HepG2 (cell line): ENCODE data around the gene PALM.

Source experiments
- ARID2 ChIP-seq: sonication (generic); formaldehyde crosslinking; IDR thresholded peaks from 2 replicates; pipeline ENCODE4 v1.8.1; 2022; ENCODE audit warnings: mild to moderate bottlenecking, missing genetic modification reagents, borderline replicate concordance
- BRCA1 ChIP-seq: sonication (generic); formaldehyde crosslinking; IDR thresholded peaks from 2 replicates; pipeline ENCODE4 v1.4.0; 2020; ENCODE audit warnings: missing genetic modification reagents
- DNMT1 ChIP-seq: sonication (generic); formaldehyde crosslinking; IDR thresholded peaks from 2 replicates; pipeline ENCODE4 v1.5.1; 2020; ENCODE audit warnings: mild to moderate bottlenecking, missing genetic modification reagents
- IKZF1 ChIP-seq: fragments of 450-650 bp; IDR thresholded peaks from 2 replicates; pipeline ENCODE4 v1.7.1; 2016
- KDM2A ChIP-seq: sonication (generic); formaldehyde crosslinking; IDR thresholded peaks from 2 replicates; pipeline ENCODE4 v1.4.0; 2020; ENCODE audit warnings: low read depth, missing genetic modification reagents, borderline replicate concordance
- NFYB ChIP-seq: sonication (generic); formaldehyde crosslinking; IDR thresholded peaks from 2 replicates; pipeline ENCODE4 v1.4.0; 2020; ENCODE audit warnings: missing genetic modification reagents
- RNF2 ChIP-seq: fragments of 450-650 bp; conservative IDR thresholded peaks from 2 replicates; pipeline ENCODE4 v1.6.1; 2016; ENCODE audit warnings: low read depth
- TP53 ChIP-seq: sonication (generic); formaldehyde crosslinking; conservative IDR thresholded peaks from 2 replicates; pipeline ENCODE4 v1.4.0; 2020; ENCODE audit warnings: missing genetic modification reagents
- ZNF3 ChIP-seq: IDR thresholded peaks from 2 replicates; pipeline ENCODE4 v1.7.0; 2017; ENCODE audit warnings: inconsistent platforms
- TF ChIP-seq, protein P1 (sequence below): sonication (generic); formaldehyde crosslinking; IDR thresholded peaks from 2 replicates; pipeline ENCODE4 v1.5.0; 2020; ENCODE audit warnings: mild to moderate bottlenecking, missing genetic modification reagents, moderate library complexity
- TF ChIP-seq, protein P2 (sequence below): sonication (generic); formaldehyde crosslinking; IDR thresholded peaks from 2 replicates; pipeline ENCODE4 v1.4.0; 2020; ENCODE audit warnings: missing genetic modification reagents, borderline replicate concordance

DNA sequence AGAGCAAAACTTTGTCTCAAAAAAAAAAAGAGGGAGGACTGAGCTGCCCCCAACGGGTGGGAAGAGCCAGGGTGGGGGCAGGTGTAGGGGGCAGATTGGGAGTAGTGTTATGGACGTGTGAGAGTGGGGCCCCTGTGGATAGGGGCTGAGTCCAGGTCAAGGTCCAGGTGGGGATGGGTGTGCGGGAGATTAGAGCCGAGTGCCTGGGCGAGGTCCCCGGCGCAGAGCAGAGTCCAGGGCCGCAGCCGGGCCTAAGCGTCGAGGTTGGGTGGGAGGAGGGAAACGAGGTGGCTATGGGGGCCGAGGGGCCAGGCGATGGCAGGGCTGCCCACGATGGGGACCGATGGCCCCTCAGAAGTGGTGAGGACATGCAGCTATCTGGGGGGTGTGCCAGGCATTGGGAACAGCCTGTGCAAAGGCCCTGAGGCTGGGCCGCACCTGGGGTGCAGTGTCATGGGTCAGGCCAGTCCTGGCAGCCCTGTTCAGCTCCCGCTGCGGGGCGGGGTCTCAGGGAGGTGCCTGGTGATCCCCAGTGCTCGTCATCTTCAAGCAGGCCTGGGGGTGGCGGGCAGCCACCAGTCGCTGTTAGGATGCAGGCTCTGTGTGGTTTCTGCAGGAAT, 29.9 kb downstream of the PALM start:
- TF ChIP-seq RNF2 (0 out of 2 replicates have a peak, but pooled peaks have one; percentile 56), DNMT1 (no peak), ZNF3 (no peak), ARID2 (CRISPR knock-in tag) (peak; percentile 63; the same call in 1 of the 2 replicates), IKZF1 (no peak), BRCA1 (CRISPR knock-in tag) (no peak), KDM2A (peak; percentile 79; the same call in 1 of the 2 replicates), NFYB (no peak), TP53 (CRISPR knock-in tag) (no peak)
- TF ChIP-seq, protein P1, sequence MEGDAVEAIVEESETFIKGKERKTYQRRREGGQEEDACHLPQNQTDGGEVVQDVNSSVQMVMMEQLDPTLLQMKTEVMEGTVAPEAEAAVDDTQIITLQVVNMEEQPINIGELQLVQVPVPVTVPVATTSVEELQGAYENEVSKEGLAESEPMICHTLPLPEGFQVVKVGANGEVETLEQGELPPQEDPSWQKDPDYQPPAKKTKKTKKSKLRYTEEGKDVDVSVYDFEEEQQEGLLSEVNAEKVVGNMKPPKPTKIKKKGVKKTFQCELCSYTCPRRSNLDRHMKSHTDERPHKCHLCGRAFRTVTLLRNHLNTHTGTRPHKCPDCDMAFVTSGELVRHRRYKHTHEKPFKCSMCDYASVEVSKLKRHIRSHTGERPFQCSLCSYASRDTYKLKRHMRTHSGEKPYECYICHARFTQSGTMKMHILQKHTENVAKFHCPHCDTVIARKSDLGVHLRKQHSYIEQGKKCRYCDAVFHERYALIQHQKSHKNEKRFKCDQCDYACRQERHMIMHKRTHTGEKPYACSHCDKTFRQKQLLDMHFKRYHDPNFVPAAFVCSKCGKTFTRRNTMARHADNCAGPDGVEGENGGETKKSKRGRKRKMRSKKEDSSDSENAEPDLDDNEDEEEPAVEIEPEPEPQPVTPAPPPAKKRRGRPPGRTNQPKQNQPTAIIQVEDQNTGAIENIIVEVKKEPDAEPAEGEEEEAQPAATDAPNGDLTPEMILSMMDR = peak; percentile 29; the same call in 1 of the 2 replicates
- TF ChIP-seq, protein P2, sequence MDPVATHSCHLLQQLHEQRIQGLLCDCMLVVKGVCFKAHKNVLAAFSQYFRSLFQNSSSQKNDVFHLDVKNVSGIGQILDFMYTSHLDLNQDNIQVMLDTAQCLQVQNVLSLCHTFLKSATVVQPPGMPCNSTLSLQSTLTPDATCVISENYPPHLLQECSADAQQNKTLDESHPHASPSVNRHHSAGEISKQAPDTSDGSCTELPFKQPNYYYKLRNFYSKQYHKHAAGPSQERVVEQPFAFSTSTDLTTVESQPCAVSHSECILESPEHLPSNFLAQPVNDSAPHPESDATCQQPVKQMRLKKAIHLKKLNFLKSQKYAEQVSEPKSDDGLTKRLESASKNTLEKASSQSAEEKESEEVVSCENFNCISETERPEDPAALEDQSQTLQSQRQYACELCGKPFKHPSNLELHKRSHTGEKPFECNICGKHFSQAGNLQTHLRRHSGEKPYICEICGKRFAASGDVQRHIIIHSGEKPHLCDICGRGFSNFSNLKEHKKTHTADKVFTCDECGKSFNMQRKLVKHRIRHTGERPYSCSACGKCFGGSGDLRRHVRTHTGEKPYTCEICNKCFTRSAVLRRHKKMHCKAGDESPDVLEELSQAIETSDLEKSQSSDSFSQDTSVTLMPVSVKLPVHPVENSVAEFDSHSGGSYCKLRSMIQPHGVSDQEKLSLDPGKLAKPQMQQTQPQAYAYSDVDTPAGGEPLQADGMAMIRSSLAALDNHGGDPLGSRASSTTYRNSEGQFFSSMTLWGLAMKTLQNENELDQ (CRISPR knock-in tag) = no peak
